ENCODE results near the gene CLN6. TPM values are rescaled to one million over a fixed set of nuclear protein-coding genes. Genes with fewer than 3 reads are reported as not detected.

CLN6 gene
- total RNA-seq, 1 donor from 2014 or later = 18.7 TPM

- no peak for DNase-seq (ENCODE audit: extremely low spot score, unreplicated experiment)
- Mint-ChIP-seq H3K36me3 (ENCODE audit: unreplicated experiment) (peaks cover 34% of the 10 kb centered on the region), H3K27ac (ENCODE audit: unreplicated experiment) (no peak overlapping the region), H3K4me1 (ENCODE audit: unreplicated experiment) (peaks cover 2% of the 10 kb centered on the region), H3K4me3 (ENCODE audit: unreplicated experiment) (no peak overlapping the region), H3K27me3 (ENCODE audit: unreplicated experiment) (no peaks in the 10 kb centered on the region), H3K9me3 (ENCODE audit: unreplicated experiment) (no peaks in the 10 kb centered on the region)
- TF ChIP-seq CTCF (IDR thresholded peaks at IDR 0.05) = no peak
Observed at GRCh38 chr15:68163191-68163590, 66.3 kb downstream of the CLN6 start.

- TF ChIP-seq CTCF (IDR thresholded peaks at IDR 0.05) = no peak
- Mint-ChIP-seq H3K27ac (ENCODE audit: unreplicated experiment) (no peak overlapping the region), H3K27me3 (ENCODE audit: unreplicated experiment) (no peaks in the 10 kb centered on the region), H3K4me3 (ENCODE audit: unreplicated experiment) (no peak overlapping the region), H3K4me1 (ENCODE audit: unreplicated experiment) (peaks cover 3% of the 10 kb centered on the region), H3K9me3 (ENCODE audit: unreplicated experiment) (no peaks in the 10 kb centered on the region), H3K36me3 (ENCODE audit: unreplicated experiment) (peaks cover 25% of the 10 kb centered on the region)
- no peak for DNase-seq (ENCODE audit: extremely low spot score, unreplicated experiment)
Observed at GRCh38 chr15:68158046-68158628, 71.4 kb downstream of the CLN6 start.

- DNase-seq (ENCODE audit: extremely low spot score, unreplicated experiment) = no peak
- Mint-ChIP-seq H3K36me3 (ENCODE audit: unreplicated experiment) (peaks cover 25% of the 10 kb centered on the region), H3K27me3 (ENCODE audit: unreplicated experiment) (no peaks in the 10 kb centered on the region), H3K27ac (ENCODE audit: unreplicated experiment) (no peak overlapping the region), H3K4me1 (ENCODE audit: unreplicated experiment) (peaks cover 5% of the 10 kb centered on the region), H3K9me3 (ENCODE audit: unreplicated experiment) (no peaks in the 10 kb centered on the region), H3K4me3 (ENCODE audit: unreplicated experiment) (no peak overlapping the region)
- TF ChIP-seq CTCF (IDR thresholded peaks at IDR 0.05) = no peak
Observed at GRCh38 chr15:68157074-68157473, 72.5 kb downstream of the CLN6 start.

Other genes with a start within 250 kb of the CLN6 start
- 38.0 and 40.6 TPM in 2 replicates for gene PIAS1, start 175.4 kb downstream of the CLN6 start, total RNA-seq
- gene CALML4, start 24.4 kb downstream of the CLN6 start, total RNA-seq = 1.8 and 2.0 TPM in 2 replicates
- 71.1 and 71.5 TPM in 2 replicates for gene FEM1B, start 48.0 kb upstream of the CLN6 start, total RNA-seq
- gene ITGA11, start 202.4 kb upstream of the CLN6 start, total RNA-seq = 1,149 and 1,161 TPM in 2 replicates